GM10248 (cell line): ENCODE results near the gene CDPF1.
A peak's percentile ranks its signal among the peaks of the same experiment; 100 is the strongest.

ENCODE experiments used
- CTCF ChIA-PET: fragments of 300-600 bp; sonication (Branson Sonifier 250); formaldehyde crosslinking; extraction: SDS; loops from one replicate; lab custom pipeline; 2021; ENCODE audit warnings: antibody characterized with exemption; lab: Yijun Ruan, JAX
- POLR2A ChIA-PET: fragments of 350-650 bp; sonication (Branson Sonifier 250); formaldehyde crosslinking; extraction: SDS; loops from one replicate; lab custom pipeline; 2020; ENCODE audit warnings: antibody characterized with exemption; lab: Yijun Ruan, JAX
- DNase-seq: peaks from one replicate; pipeline ENCODE4 v3.0.0; 2012; ENCODE audit errors: extremely low spot score
- CTCF ChIP-seq: IDR thresholded peaks from 2 replicates; pipeline ENCODE4 v1.5.1; 2012; ENCODE audit warnings: mild to moderate bottlenecking, low read depth; ENCODE audit errors: extremely low read depth, missing control alignments, control extremely low read depth

Gene CDPF1

GRCh38 chr22:46240073-46240472 lies 10.0 kb downstream of the CDPF1 start:
- TF ChIP-seq CTCF, result no peak
- ChIA-PET CTCF (interaction anchor here (1.5 kb wide), 1 partner anchor 19 kb away, joined by 3 read pairs; no protein-coding TSS in a partner anchor), POLR2A (no interaction called here)
- no peak for DNase-seq

GRCh38 chr22:46239261-46240048 lies 10.6 kb downstream of the CDPF1 start:
- ChIA-PET POLR2A (no interaction called here), CTCF (interaction anchor here (0.9 to 1.5 kb wide), 3 partner anchors 12 to 74 kb away, joined by 3 to 4 read pairs (median 3); no protein-coding TSS in a partner anchor)
- TF ChIP-seq CTCF, result no peak
- DNase-seq, result peak; percentile 35

GRCh38 chr22:46238541-46238940 lies 11.6 kb downstream of the CDPF1 start:
- ChIA-PET CTCF (interaction anchor here (0.9 to 1.5 kb wide), 3 partner anchors 11 to 73 kb away, joined by 3 to 4 read pairs (median 3); no protein-coding TSS in a partner anchor), POLR2A (no interaction called here)
- DNase-seq, result no peak
- no peak for TF ChIP-seq CTCF

GRCh38 chr22:46237453-46238124 lies 12.5 kb downstream of the CDPF1 start:
- DNase-seq, result no peak

GRCh38 chr22:46234969-46235368 lies 15.1 kb downstream of the CDPF1 start:
- ChIA-PET CTCF (interaction anchor here (1.2 kb wide), 1 partner anchor 12 kb away, joined by 3 read pairs; no protein-coding TSS in a partner anchor), POLR2A (no interaction called here)
- no peak for DNase-seq
- no peak for TF ChIP-seq CTCF

More at GRCh38 chr22:46237453-46238124, 12.5 kb downstream of the CDPF1 start:
- CTCF ChIA-PET, result no interaction called here
- TF ChIP-seq CTCF, result no peak
- POLR2A ChIA-PET, result no interaction called here

GRCh38 chr22:46233231-46233630 lies 16.9 kb downstream of the CDPF1 start:
- no peak for TF ChIP-seq CTCF
- ChIA-PET CTCF (no interaction called here), POLR2A (no interaction called here)
- no peak for DNase-seq
